Epidermal melanocyte (primary cell): ENCODE data around the gene ALK.
"Not testable (repeated sequence)": the region's sequence is repeated elsewhere in the genome, so short reads cannot be mapped to it uniquely, and the experiment has no call there.

ENCODE experiments used
- DNase-seq: peaks from one replicate; pipeline ENCODE4 v3.0.0; 2011; ENCODE audit warnings: low spot score; ENCODE audit not compliant: insufficient read length

The ALK gene

GRCh38 chr2:29251406-29251805 is 670.0 kb downstream of the ALK start:
- no peak for DNase-seq

- DNase-seq = no peak
Observed at GRCh38 chr2:29250977-29251376, 670.4 kb downstream of the ALK start.

DNA sequence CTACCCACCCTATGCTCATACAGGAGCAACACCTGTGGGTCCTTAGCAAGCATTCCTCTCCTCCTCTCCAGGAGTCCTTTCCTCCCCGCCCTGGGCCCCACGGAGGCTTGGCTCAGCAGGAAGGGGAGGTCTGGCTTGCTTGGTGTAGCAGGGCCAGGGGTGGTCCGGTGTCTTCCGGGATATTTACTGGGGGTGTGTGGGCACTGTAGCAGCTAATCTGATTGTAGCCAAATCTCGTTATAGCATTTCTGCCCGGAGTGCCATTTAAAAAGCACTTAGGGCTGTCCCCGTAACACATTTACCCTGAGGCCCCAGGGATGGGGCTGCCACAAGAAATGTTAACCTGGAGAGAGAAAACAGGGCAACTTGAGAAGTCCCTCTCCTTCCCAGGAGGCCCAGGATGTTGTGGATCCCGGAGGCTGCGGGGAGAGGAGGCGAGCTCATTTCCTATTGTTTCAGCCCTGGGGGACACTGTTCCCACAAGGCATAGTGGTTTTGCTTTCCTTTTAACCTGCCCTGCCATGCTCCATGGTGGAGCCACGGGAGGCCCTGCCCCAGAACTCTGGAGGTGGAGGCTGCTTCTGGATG is 671.6 kb downstream of the ALK start:
- DNase-seq = no peak

DNA sequence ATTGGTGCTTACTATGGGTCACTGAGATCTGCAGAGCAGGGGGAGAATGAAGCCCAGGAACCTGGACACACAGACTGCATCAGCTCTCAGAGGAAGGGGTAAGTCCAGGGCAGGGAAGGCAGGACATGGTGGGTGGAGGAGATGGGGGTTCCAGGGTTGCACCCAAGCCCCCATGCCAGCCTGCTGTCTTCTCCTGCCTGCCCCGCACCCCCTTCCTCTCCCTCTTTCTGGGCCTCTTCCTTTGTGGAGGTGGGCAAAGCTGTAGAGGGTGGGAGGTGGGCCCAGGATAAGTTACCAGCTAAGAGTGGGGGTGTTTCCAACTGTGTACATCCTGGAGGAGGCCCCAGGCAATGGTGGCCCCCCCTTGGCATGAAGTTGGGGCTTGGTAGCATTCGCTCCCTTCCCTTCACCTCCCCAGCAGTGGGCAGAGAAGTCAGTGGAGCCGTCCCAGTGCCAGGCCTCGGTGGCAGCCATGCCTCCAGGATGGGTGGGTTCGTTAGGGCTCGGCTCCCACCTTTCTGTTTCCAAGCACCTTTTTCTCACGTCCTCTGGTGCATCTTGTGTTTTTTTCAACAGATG is 674.0 kb downstream of the ALK start:
- no peak for DNase-seq

DNA sequence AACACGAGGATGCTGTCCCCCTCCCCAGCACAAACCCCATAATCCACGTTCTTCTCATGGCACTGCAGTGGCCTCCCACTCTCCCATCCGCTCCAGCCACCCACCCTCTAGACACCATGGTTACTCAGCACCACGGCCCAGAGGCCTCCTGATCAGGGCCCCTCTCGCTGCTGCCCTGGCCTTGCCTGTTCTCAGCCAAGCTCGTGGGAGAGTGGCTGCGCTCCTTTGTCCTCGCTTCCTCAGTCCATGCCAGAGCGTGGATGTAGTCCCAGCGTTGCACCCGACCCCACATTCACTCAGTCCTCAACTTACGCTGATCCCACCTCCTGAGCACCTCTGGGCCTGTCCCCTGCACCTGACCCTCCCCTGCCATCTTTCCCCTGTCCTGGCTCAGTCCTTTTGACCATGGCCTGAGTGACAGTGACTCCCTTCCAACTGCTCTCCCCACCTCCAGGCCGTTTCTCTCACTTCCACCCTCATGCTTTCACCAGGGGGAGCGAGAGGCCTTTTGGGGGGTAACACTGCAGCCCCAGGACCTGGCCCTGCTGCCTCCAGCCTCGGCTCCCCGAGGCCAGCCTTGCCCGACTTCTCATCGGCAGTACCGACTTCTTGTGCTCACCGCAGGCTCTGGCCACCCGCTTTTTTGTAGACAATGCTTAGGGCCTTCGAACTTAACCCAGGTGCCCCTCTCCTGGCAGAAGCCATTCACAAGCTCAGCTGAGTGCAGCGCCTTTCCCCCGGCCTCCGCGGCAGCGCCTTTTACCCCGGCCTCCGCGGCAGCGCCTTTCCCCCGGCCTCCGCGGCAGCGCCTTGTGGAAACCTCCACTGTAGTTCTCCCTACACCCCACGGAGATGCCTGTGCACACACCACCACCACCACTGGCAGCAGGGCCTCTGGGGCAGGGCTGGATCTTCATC is 674.7 kb downstream of the ALK start:
- DNase-seq = no peak

DNA sequence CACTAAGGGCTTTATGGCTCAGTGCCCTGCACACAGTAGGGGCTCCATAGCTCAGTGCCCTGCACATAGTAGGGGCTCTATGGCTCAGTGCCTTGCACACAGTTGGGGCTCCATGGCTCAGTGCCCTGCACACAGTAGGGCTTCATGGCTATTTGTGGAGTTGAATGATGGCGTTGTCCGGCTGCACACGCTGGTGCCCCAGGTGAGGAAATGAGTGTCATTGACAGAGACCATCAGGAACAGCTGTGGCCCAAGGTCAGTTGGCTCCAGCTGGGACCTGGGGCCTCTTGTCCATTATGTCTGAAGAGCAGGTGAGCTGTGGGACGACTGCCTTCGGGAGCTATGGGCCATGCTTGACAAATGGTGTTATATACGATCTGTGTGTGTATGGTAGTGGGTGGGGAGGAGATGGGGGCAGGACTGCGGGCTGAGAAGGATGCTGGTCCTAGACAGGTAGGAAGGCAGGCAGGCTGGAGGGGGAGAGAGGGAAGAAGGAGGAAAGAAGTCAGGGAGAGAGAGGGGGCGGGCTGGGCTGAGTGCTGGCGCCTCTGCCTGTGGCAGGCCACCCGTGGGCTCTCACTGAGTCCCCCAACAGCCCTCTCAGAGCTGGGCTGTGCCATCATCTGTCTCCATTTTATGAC is 675.5 kb downstream of the ALK start:
- DNase-seq = no peak

GRCh38 chr2:29245035-29245741 is 676.2 kb downstream of the ALK start:
- not testable (repeated sequence) for DNase-seq

- DNase-seq = no peak
Observed at GRCh38 chr2:29242621-29243375, 678.6 kb downstream of the ALK start.

DNA sequence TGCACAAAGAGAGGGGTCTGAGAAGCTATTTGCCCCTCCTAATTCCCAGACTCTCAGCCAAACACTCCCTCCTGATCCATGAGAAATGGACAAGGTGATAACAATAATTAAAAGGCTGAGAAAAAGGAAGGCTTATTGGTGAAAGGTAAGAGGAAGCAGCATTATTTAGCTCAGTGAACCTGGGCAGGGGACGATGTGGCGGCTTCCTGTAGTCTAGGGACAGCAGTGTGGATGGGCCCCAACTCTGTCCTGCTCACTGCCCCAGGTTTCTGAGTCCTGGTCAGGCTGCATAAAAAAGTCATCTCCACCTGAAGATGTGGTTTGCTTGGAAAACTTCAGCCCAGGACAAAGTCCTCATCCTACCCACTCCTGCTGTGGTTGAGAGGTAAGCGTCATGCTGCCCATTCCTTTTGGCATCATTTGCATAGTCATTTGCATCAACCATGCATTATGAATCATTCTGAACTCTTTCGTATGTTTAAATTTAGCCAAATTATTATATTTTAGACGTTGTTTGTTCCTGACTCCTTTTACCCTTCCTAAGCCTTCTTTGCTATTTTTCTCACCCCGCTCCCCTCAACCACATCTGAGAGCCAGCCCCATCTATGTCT is 679.3 kb downstream of the ALK start:
- no peak for DNase-seq

GRCh38 chr2:29241341-29241740 is 680.0 kb downstream of the ALK start:
- no peak for DNase-seq

- DNase-seq = no peak
Observed at GRCh38 chr2:29240601-29241000, 680.8 kb downstream of the ALK start.

- DNase-seq = no peak
Observed at GRCh38 chr2:29239209-29239960, 682.0 kb downstream of the ALK start.

DNA sequence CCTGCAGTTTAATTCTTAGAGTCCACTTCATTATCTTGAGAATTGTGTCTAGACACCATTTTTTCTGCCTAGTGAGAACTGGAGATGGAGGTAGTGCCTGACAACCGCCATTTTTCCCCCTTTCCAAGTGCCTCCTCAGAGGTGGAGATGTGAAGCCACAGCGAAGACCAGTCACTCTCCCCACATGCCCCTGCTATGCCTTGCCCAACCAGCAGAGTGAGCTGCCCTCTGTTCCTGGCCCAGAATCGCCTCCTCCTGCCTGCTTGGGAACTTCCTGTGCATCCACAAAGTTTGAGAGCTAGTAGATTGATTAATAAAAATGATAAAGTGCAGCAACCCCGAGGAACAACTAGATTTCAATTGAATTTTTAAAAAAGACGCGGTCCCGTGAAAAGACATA is 682.9 kb downstream of the ALK start:
- peak; percentile 71 for DNase-seq

DNA sequence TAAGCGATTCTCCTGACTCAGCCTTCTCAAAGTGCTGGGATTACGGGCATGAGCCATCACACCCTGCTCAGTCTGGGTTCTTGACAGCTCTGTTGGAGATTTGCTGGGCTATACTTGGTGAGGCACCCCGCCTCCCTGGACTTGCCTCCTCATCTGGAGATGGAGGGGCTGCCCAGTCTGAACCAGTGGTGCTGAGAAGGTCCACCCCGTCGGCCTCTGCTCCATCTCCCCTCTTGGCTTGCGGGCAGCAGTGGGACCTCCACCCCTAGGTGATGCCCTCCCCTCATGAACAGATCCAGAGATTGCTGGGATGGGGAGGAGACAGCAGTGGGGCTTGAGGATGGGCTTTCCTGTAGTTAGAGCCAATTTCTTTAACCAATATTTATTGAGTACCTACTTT is 685.3 kb downstream of the ALK start:
- DNase-seq = no peak

GRCh38 chr2:29235411-29235810 is 686.0 kb downstream of the ALK start:
- no peak for DNase-seq

- DNase-seq = no peak
Observed at GRCh38 chr2:29233428-29233827, 688.0 kb downstream of the ALK start.

DNA sequence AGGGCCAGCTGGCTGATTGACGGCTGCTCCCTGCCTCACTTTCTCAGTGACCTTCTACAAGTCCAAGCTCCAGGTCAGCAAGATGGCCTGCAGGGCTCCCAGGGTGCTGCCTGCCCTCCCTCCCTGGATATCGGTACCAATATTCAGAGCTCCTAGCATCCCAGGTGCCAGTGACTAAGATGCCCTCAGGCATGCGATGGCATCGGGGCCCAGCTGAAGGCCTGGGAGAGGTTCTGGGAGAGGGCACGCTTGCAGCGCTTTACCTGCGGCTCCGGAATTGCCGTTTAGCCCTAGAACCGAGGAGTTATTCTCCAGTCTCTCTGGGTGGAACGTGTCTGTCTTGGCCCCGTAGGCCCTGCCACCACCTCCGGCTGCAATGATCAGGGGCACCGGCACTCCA is 689.3 kb downstream of the ALK start:
- no peak for DNase-seq

- DNase-seq = no peak
Observed at GRCh38 chr2:29229640-29230039, 691.7 kb downstream of the ALK start.

- DNase-seq = no peak
Observed at GRCh38 chr2:29228947-29229346, 692.4 kb downstream of the ALK start.
